ENCODE data around the gene ROBO3.

The ROBO3 gene

GRCh38 chr11:124915541-124916369, 50.5 kb downstream of the ROBO3 start:
- H3K9ac ChIP-seq (ENCODE audit: low read depth, low read length) = no peak overlapping the region

GRCh38 chr11:124916370-124916710, 51.1 kb downstream of the ROBO3 start:
- H3K4me3 ChIP-seq (ENCODE audit: low read length) = no peak overlapping the region
- H3K9ac ChIP-seq (ENCODE audit: low read depth, low read length) = no peak overlapping the region
- no peaks in the 10 kb centered on the region for H3K36me3 ChIP-seq (ENCODE audit: insufficient read depth, low read length)
- no peaks in the 10 kb centered on the region for H3K27me3 ChIP-seq (ENCODE audit: control insufficient read depth, insufficient read depth, low read length)
- H3K4me2 ChIP-seq (ENCODE audit: low read length) = no peak overlapping the region
- H3K4me1 ChIP-seq (ENCODE audit: control insufficient read depth, insufficient read depth, low read length) = peaks cover 19% of the 10 kb centered on the region
- H3K9me3 ChIP-seq (replicated peaks; ENCODE audit: low read length) = no peaks in the 10 kb centered on the region

More at GRCh38 chr11:124915541-124916369, 50.5 kb downstream of the ROBO3 start:
- Histone ChIP-seq H3K36me3 (ENCODE audit: insufficient read depth, low read length) (no peaks in the 10 kb centered on the region), H3K9me3 (replicated peaks; ENCODE audit: low read length) (no peaks in the 10 kb centered on the region), H3K27me3 (ENCODE audit: control insufficient read depth, insufficient read depth, low read length) (no peaks in the 10 kb centered on the region), H3K4me1 (ENCODE audit: control insufficient read depth, insufficient read depth, low read length) (peaks cover 13% of the 10 kb centered on the region), H3K4me2 (ENCODE audit: low read length) (no peak overlapping the region), H3K4me3 (ENCODE audit: low read length) (no peak overlapping the region)

- Histone ChIP-seq H3K9me3 (replicated peaks; ENCODE audit: low read length) (no peaks in the 10 kb centered on the region), H3K4me3 (ENCODE audit: low read length) (no peak overlapping the region), H3K9ac (ENCODE audit: low read depth, low read length) (no peak overlapping the region), H3K4me1 (ENCODE audit: control insufficient read depth, insufficient read depth, low read length) (peaks cover 21% of the 10 kb centered on the region), H3K36me3 (ENCODE audit: insufficient read depth, low read length) (no peaks in the 10 kb centered on the region), H3K4me2 (ENCODE audit: low read length) (no peak overlapping the region), H3K27me3 (ENCODE audit: control insufficient read depth, insufficient read depth, low read length) (no peaks in the 10 kb centered on the region)
These were observed 51.9 kb downstream of the ROBO3 start for GRCh38 chr11:124917115-124917637.

- Histone ChIP-seq H3K4me3 (ENCODE audit: low read length) (no peak within 1 kb of the TSS), H3K4me1 (ENCODE audit: control insufficient read depth, insufficient read depth, low read length) (peaks cover 21% of the 10 kb centered on the region), H3K27me3 (ENCODE audit: control insufficient read depth, insufficient read depth, low read length) (no peaks in the 10 kb centered on the region), H3K4me2 (ENCODE audit: low read length) (no peak within 1 kb of the TSS), H3K36me3 (ENCODE audit: insufficient read depth, low read length) (no peaks in the 10 kb centered on the region), H3K9me3 (replicated peaks; ENCODE audit: low read length) (no peaks in the 10 kb centered on the region), H3K9ac (ENCODE audit: low read depth, low read length) (no peak within 1 kb of the TSS)
These were observed 53.7 kb downstream of the ROBO3 start, which contains the start of gene HEPN1 for GRCh38 chr11:124918950-124919349. Gene HEPN1 (plus strand): TSS chr11:124919250.

- no peaks in the 10 kb centered on the region for H3K9me3 ChIP-seq (replicated peaks; ENCODE audit: low read length)
- no peak overlapping the region for H3K4me3 ChIP-seq (ENCODE audit: low read length)
- H3K4me1 ChIP-seq (ENCODE audit: control insufficient read depth, insufficient read depth, low read length) = peaks cover 21% of the 10 kb centered on the region
- no peaks in the 10 kb centered on the region for H3K27me3 ChIP-seq (ENCODE audit: control insufficient read depth, insufficient read depth, low read length)
- no peaks in the 10 kb centered on the region for H3K36me3 ChIP-seq (ENCODE audit: insufficient read depth, low read length)
- H3K4me2 ChIP-seq (ENCODE audit: low read length) = no peak overlapping the region
- no peak overlapping the region for H3K9ac ChIP-seq (ENCODE audit: low read depth, low read length)
These were observed 54.7 kb downstream of the ROBO3 start for GRCh38 chr11:124919898-124920297.

- Histone ChIP-seq H3K9ac (ENCODE audit: low read depth, low read length) (peak overlapping the region; percentile 71), H3K27me3 (ENCODE audit: control insufficient read depth, insufficient read depth, low read length) (no peaks in the 10 kb centered on the region), H3K9me3 (replicated peaks; ENCODE audit: low read length) (no peaks in the 10 kb centered on the region), H3K4me2 (ENCODE audit: low read length) (peak overlapping the region; percentile 92), H3K4me1 (ENCODE audit: control insufficient read depth, insufficient read depth, low read length) (peaks cover 21% of the 10 kb centered on the region), H3K4me3 (ENCODE audit: low read length) (peak overlapping the region; percentile 67), H3K36me3 (ENCODE audit: insufficient read depth, low read length) (no peaks in the 10 kb centered on the region)
These were observed 55.1 kb downstream of the ROBO3 start for GRCh38 chr11:124920356-124920755.

GRCh38 chr11:124920870-124921609, 55.8 kb downstream of the ROBO3 start:
- Histone ChIP-seq H3K4me3 (ENCODE audit: low read length) (peak overlapping the region; percentile 67), H3K36me3 (ENCODE audit: insufficient read depth, low read length) (no peaks in the 10 kb centered on the region), H3K9me3 (replicated peaks; ENCODE audit: low read length) (no peaks in the 10 kb centered on the region), H3K9ac (ENCODE audit: low read depth, low read length) (peak overlapping the region; percentile 71), H3K4me1 (ENCODE audit: control insufficient read depth, insufficient read depth, low read length) (peaks cover 15% of the 10 kb centered on the region), H3K27me3 (ENCODE audit: control insufficient read depth, insufficient read depth, low read length) (no peaks in the 10 kb centered on the region), H3K4me2 (ENCODE audit: low read length) (peak overlapping the region; percentile 92)

GRCh38 chr11:124922831-124923230, 57.6 kb downstream of the ROBO3 start:
- no peaks in the 10 kb centered on the region for H3K27me3 ChIP-seq (ENCODE audit: control insufficient read depth, insufficient read depth, low read length)

GRCh38 chr11:124923296-124923695, 58.1 kb downstream of the ROBO3 start:
- H3K4me1 ChIP-seq (ENCODE audit: control insufficient read depth, insufficient read depth, low read length) = peaks cover 11% of the 10 kb centered on the region
- H3K36me3 ChIP-seq (ENCODE audit: insufficient read depth, low read length) = no peaks in the 10 kb centered on the region
- H3K4me3 ChIP-seq (ENCODE audit: low read length) = no peak overlapping the region
- H3K4me2 ChIP-seq (ENCODE audit: low read length) = no peak overlapping the region
- H3K27me3 ChIP-seq (ENCODE audit: control insufficient read depth, insufficient read depth, low read length) = no peaks in the 10 kb centered on the region
- no peaks in the 10 kb centered on the region for H3K9me3 ChIP-seq (replicated peaks; ENCODE audit: low read length)
- no peak overlapping the region for H3K9ac ChIP-seq (ENCODE audit: low read depth, low read length)

More at GRCh38 chr11:124922831-124923230, 57.6 kb downstream of the ROBO3 start:
- Histone ChIP-seq H3K4me1 (ENCODE audit: control insufficient read depth, insufficient read depth, low read length) (peaks cover 11% of the 10 kb centered on the region), H3K9ac (ENCODE audit: low read depth, low read length) (no peak overlapping the region), H3K4me2 (ENCODE audit: low read length) (no peak overlapping the region), H3K4me3 (ENCODE audit: low read length) (no peak overlapping the region), H3K36me3 (ENCODE audit: insufficient read depth, low read length) (no peaks in the 10 kb centered on the region), H3K9me3 (replicated peaks; ENCODE audit: low read length) (no peaks in the 10 kb centered on the region)

- Histone ChIP-seq H3K9ac (ENCODE audit: low read depth, low read length) (no peak overlapping the region), H3K27me3 (ENCODE audit: control insufficient read depth, insufficient read depth, low read length) (no peaks in the 10 kb centered on the region), H3K9me3 (replicated peaks; ENCODE audit: low read length) (no peaks in the 10 kb centered on the region), H3K36me3 (ENCODE audit: insufficient read depth, low read length) (no peaks in the 10 kb centered on the region), H3K4me1 (ENCODE audit: control insufficient read depth, insufficient read depth, low read length) (peaks cover 6% of the 10 kb centered on the region), H3K4me3 (ENCODE audit: low read length) (no peak overlapping the region), H3K4me2 (ENCODE audit: low read length) (no peak overlapping the region)
These were observed 63.9 kb downstream of the ROBO3 start for GRCh38 chr11:124928942-124929665.

GRCh38 chr11:124930799-124931198, 65.6 kb downstream of the ROBO3 start:
- Histone ChIP-seq H3K4me2 (ENCODE audit: low read length) (no peak overlapping the region), H3K4me3 (ENCODE audit: low read length) (no peak overlapping the region), H3K9me3 (replicated peaks; ENCODE audit: low read length) (no peaks in the 10 kb centered on the region), H3K36me3 (ENCODE audit: insufficient read depth, low read length) (no peaks in the 10 kb centered on the region), H3K4me1 (ENCODE audit: control insufficient read depth, insufficient read depth, low read length) (peaks cover 22% of the 10 kb centered on the region), H3K27me3 (ENCODE audit: control insufficient read depth, insufficient read depth, low read length) (no peaks in the 10 kb centered on the region), H3K9ac (ENCODE audit: low read depth, low read length) (no peak overlapping the region)
